Mesendoderm (in vitro differentiated cells): ENCODE results near the gene TRERF1.

Experiments used
- DNase-seq: peaks from one replicate; pipeline ENCODE4 v3.0.0; 2013
- H2AK5ac ChIP-seq: 2 replicates; pipeline ENCODE4 v1.6.1; 2013; ENCODE audit warnings: low read length, inconsistent platforms
- H2BK120ac ChIP-seq: 2 replicates; pipeline ENCODE4 v1.6.1; 2013; ENCODE audit warnings: low read depth, mild to moderate bottlenecking, low read length, moderate library complexity, mixed read lengths
- H2BK15ac ChIP-seq: replicated peaks from 2 replicates; pipeline ENCODE4 v1.6.1; 2013; ENCODE audit warnings: low read depth, mild to moderate bottlenecking, moderate library complexity
- H2BK5ac ChIP-seq: 2 replicates; pipeline ENCODE4 v1.6.1; 2013; ENCODE audit warnings: low read length, inconsistent platforms
- H3K18ac ChIP-seq: 2 replicates; pipeline ENCODE4 v1.6.1; 2013; ENCODE audit warnings: mild to moderate bottlenecking, low read length, mixed read lengths
- H3K23ac ChIP-seq: one replicate; pipeline ENCODE4 v1.6.1; 2013; ENCODE audit warnings: low read length
- H3K27ac ChIP-seq: 2 replicates; pipeline ENCODE4 v1.5.1; 2013; ENCODE audit warnings: low read depth, mild to moderate bottlenecking, inconsistent platforms, low read length, moderate library complexity
- H3K27me3 ChIP-seq: 2 replicates; pipeline ENCODE4 v1.6.1; 2013; ENCODE audit warnings: low read length, control low read depth, mild to moderate bottlenecking, inconsistent platforms; ENCODE audit not compliant: insufficient read depth, poor library complexity
- H3K36me3 ChIP-seq: 2 replicates; pipeline ENCODE4 v1.6.1; 2013; ENCODE audit warnings: low read length, inconsistent platforms; ENCODE audit not compliant: control insufficient read depth, insufficient read depth
- H3K4ac ChIP-seq: one replicate; pipeline ENCODE4 v1.6.1; 2013; ENCODE audit warnings: low read depth, mild to moderate bottlenecking, low read length, moderate library complexity
- H3K4me1 ChIP-seq: 2 replicates; pipeline ENCODE4 v1.6.1; 2013; ENCODE audit warnings: low read depth, low read length, inconsistent platforms; ENCODE audit not compliant: control insufficient read depth
- H3K4me2 ChIP-seq: 2 replicates; pipeline ENCODE4 v1.6.1; 2013; ENCODE audit warnings: low read length
- H3K4me3 ChIP-seq: 2 replicates; pipeline ENCODE4 v1.5.1; 2013; ENCODE audit warnings: mild to moderate bottlenecking, low read length
- H3K56ac ChIP-seq: one replicate; pipeline ENCODE4 v1.6.1; 2013; ENCODE audit warnings: low read length
- H3K79me1 ChIP-seq: 2 replicates; pipeline ENCODE4 v1.6.1; 2013; ENCODE audit warnings: low read length, inconsistent platforms
- H3K79me2 ChIP-seq: 2 replicates; pipeline ENCODE4 v1.6.1; 2013; ENCODE audit warnings: mild to moderate bottlenecking, low read length; ENCODE audit not compliant: control insufficient read depth, insufficient read depth
- H3K9ac ChIP-seq: 2 replicates; pipeline ENCODE4 v1.6.1; 2013; ENCODE audit warnings: low read length, inconsistent platforms
- H4K5ac ChIP-seq: one replicate; pipeline ENCODE4 v1.6.1; 2013; ENCODE audit warnings: low read length
- H4K8ac ChIP-seq: one replicate; pipeline ENCODE4 v1.6.1; 2013; ENCODE audit warnings: low read depth, mild to moderate bottlenecking, control low read depth, low read length, moderate library complexity
- WGBS: extraction: QIAGEN DNeasy Blood & Tissue Kit; methylation state at CpG from one replicate; pipeline ENCODE4 v1.1.7; 2013; ENCODE audit warnings: low lambda C conversion rate, missing lambda C conversion rate; ENCODE audit not compliant: insufficient coverage; ENCODE audit errors: extremely low coverage; 5-methylcytosine and 5-hydroxymethylcytosine counted together

The TRERF1 gene

GRCh38 chr6:42352856-42353564 is 98.7 kb downstream of the TRERF1 start:
- no peaks in the 10 kb centered on the region for H3K79me1 ChIP-seq
- H3K4me3 ChIP-seq, result no peak overlapping the region
- H2BK120ac ChIP-seq, result no peak overlapping the region
- H3K18ac ChIP-seq, result no peak overlapping the region
- H3K9ac ChIP-seq, result no peak overlapping the region
- H4K8ac ChIP-seq, result no peak overlapping the region
- H3K4me2 ChIP-seq, result no peak overlapping the region
- no peak overlapping the region for H2BK15ac ChIP-seq
- H3K36me3 ChIP-seq, result no peaks in the 10 kb centered on the region
- no CpG with 5 or more reads among the region's 12 CpGs for WGBS
- H3K79me2 ChIP-seq, result no peaks in the 10 kb centered on the region
- H3K56ac ChIP-seq, result no peak overlapping the region
- no peak overlapping the region for H3K4ac ChIP-seq
- H3K4me1 ChIP-seq, result no peaks in the 10 kb centered on the region
- H3K27me3 ChIP-seq, result no peaks in the 10 kb centered on the region
- no peak overlapping the region for H2BK5ac ChIP-seq
- no peak overlapping the region for H4K5ac ChIP-seq
- no peak overlapping the region for H3K23ac ChIP-seq
- no peak for DNase-seq
- H2AK5ac ChIP-seq, result no peak overlapping the region
- H3K27ac ChIP-seq, result no peak overlapping the region

- Histone ChIP-seq H3K4me2 (no peak overlapping the region), H2BK15ac (no peak overlapping the region), H3K18ac (no peak overlapping the region), H3K27ac (no peak overlapping the region), H3K4me3 (no peak overlapping the region), H3K23ac (no peak overlapping the region), H3K79me1 (no peaks in the 10 kb centered on the region), H3K27me3 (no peaks in the 10 kb centered on the region), H3K56ac (no peak overlapping the region), H3K4ac (no peak overlapping the region), H3K79me2 (no peaks in the 10 kb centered on the region), H2AK5ac (no peak overlapping the region), H2BK5ac (no peak overlapping the region), H3K36me3 (no peaks in the 10 kb centered on the region), H4K5ac (no peak overlapping the region), H3K4me1 (no peaks in the 10 kb centered on the region), H4K8ac (no peak overlapping the region), H2BK120ac (no peak overlapping the region), H3K9ac (no peak overlapping the region)
- WGBS, result no CpG with 5 or more reads among the region's 3 CpGs
- DNase-seq, result no peak
Measured at GRCh38 chr6:42350911-42351310, 100.8 kb downstream of the TRERF1 start.

- no peak overlapping the region for H3K27ac ChIP-seq
- H3K79me2 ChIP-seq, result no peaks in the 10 kb centered on the region
- no peak overlapping the region for H3K56ac ChIP-seq
- H2BK120ac ChIP-seq, result no peak overlapping the region
- H3K23ac ChIP-seq, result no peak overlapping the region
- no CpG with 5 or more reads among the region's 10 CpGs for WGBS
- H4K5ac ChIP-seq, result no peak overlapping the region
- no peak overlapping the region for H3K18ac ChIP-seq
- no peaks in the 10 kb centered on the region for H3K27me3 ChIP-seq
- no peak overlapping the region for H3K4ac ChIP-seq
- H4K8ac ChIP-seq, result no peak overlapping the region
- H2BK5ac ChIP-seq, result no peak overlapping the region
- no peak overlapping the region for H2BK15ac ChIP-seq
- H3K79me1 ChIP-seq, result no peaks in the 10 kb centered on the region
- H3K36me3 ChIP-seq, result no peaks in the 10 kb centered on the region
- H3K4me2 ChIP-seq, result no peak overlapping the region
- H3K4me1 ChIP-seq, result no peaks in the 10 kb centered on the region
- H3K4me3 ChIP-seq, result no peak overlapping the region
- no peak overlapping the region for H3K9ac ChIP-seq
- no peak overlapping the region for H2AK5ac ChIP-seq
- DNase-seq, result no peak
Measured at GRCh38 chr6:42349753-42350511, 101.8 kb downstream of the TRERF1 start.

GRCh38 chr6:42347456-42347855 is 104.3 kb downstream of the TRERF1 start:
- no peak overlapping the region for H4K5ac ChIP-seq
- no peak for DNase-seq

GRCh38 chr6:42345696-42346416 is 105.9 kb downstream of the TRERF1 start:
- no peak overlapping the region for H3K4me2 ChIP-seq
- no peak overlapping the region for H2BK120ac ChIP-seq
- no peak overlapping the region for H3K56ac ChIP-seq
- H2BK15ac ChIP-seq, result no peak overlapping the region
- no peaks in the 10 kb centered on the region for H3K36me3 ChIP-seq
- H3K27ac ChIP-seq, result no peak overlapping the region
- no peak overlapping the region for H3K23ac ChIP-seq
- no peak overlapping the region for H3K4ac ChIP-seq
- no CpG with 5 or more reads among the region's 8 CpGs for WGBS
- no peaks in the 10 kb centered on the region for H3K27me3 ChIP-seq
- no peak for DNase-seq
- no peak overlapping the region for H4K5ac ChIP-seq
- H3K79me1 ChIP-seq, result no peaks in the 10 kb centered on the region
- no peak overlapping the region for H3K9ac ChIP-seq
- no peak overlapping the region for H3K4me3 ChIP-seq
- H2BK5ac ChIP-seq, result no peak overlapping the region
- H3K4me1 ChIP-seq, result no peaks in the 10 kb centered on the region
- H2AK5ac ChIP-seq, result no peak overlapping the region
- no peaks in the 10 kb centered on the region for H3K79me2 ChIP-seq
- H3K18ac ChIP-seq, result no peak overlapping the region
- no peak overlapping the region for H4K8ac ChIP-seq

More at GRCh38 chr6:42347456-42347855, 104.3 kb downstream of the TRERF1 start:
- Histone ChIP-seq H3K79me1 (no peaks in the 10 kb centered on the region), H3K79me2 (no peaks in the 10 kb centered on the region), H2BK15ac (no peak overlapping the region), H3K4ac (no peak overlapping the region), H3K4me1 (no peaks in the 10 kb centered on the region), H3K23ac (no peak overlapping the region), H3K27ac (no peak overlapping the region), H2BK120ac (no peak overlapping the region), H4K8ac (no peak overlapping the region), H3K9ac (no peak overlapping the region), H3K36me3 (no peaks in the 10 kb centered on the region), H3K27me3 (no peaks in the 10 kb centered on the region), H2BK5ac (no peak overlapping the region), H3K56ac (no peak overlapping the region), H3K18ac (no peak overlapping the region), H3K4me3 (no peak overlapping the region), H3K4me2 (no peak overlapping the region), H2AK5ac (no peak overlapping the region)
- WGBS, result no CpG with 5 or more reads among the region's 7 CpGs
